Calu3 (cell line): ENCODE results near the gene SLC8A2. TPM values are rescaled to one million over a fixed set of nuclear protein-coding genes. Genes with fewer than 3 reads are reported as not detected.

Experiments used
- BruUV-seq: library from RNA; stranded (reverse); fragments of 400-500 nt; replicated peaks from 2 replicates; lab custom pipeline; 2021; lab: Mats Ljungman, UMichigan
- CTCF ChIA-PET: fragments of 300-600 bp; sonication (Branson Sonifier 250); formaldehyde crosslinking; loops from one replicate; lab custom pipeline; 2022; ENCODE audit warnings: antibody characterized with exemption; lab: Charles Lee
- DNase-seq: peaks from one replicate; pipeline ENCODE4 v3.0.0; 2022
- H3K27ac Mint-ChIP-seq: one replicate; pipeline ENCODE4 v1.8.0; 2022; ENCODE audit warnings: mixed read lengths; ENCODE audit not compliant: unreplicated experiment
- H3K27me3 Mint-ChIP-seq: one replicate; pipeline ENCODE4 v1.8.0; 2022; ENCODE audit warnings: mixed read lengths; ENCODE audit not compliant: unreplicated experiment
- H3K36me3 Mint-ChIP-seq: one replicate; pipeline ENCODE4 v1.8.0; 2022; ENCODE audit warnings: mild to moderate bottlenecking, moderate library complexity, mixed read lengths; ENCODE audit not compliant: insufficient read depth, unreplicated experiment
- H3K4me1 Mint-ChIP-seq: one replicate; pipeline ENCODE4 v1.8.0; 2022; ENCODE audit warnings: mild to moderate bottlenecking, low read depth, mixed read lengths; ENCODE audit not compliant: unreplicated experiment
- H3K4me3 Mint-ChIP-seq: one replicate; pipeline ENCODE4 v1.8.0; 2022; ENCODE audit warnings: mild to moderate bottlenecking, low read depth, moderate library complexity, mixed read lengths; ENCODE audit not compliant: unreplicated experiment
- H3K9me3 Mint-ChIP-seq: one replicate; pipeline ENCODE4 v1.8.0; 2022; ENCODE audit warnings: low read depth, mixed read lengths; ENCODE audit not compliant: unreplicated experiment
- intact Hi-C: fragments of 100-400 bp; cut with micrococcal nuclease; formaldehyde crosslinking; loops from one replicate; pipeline ENCODE4 v1.10.0; 2022; ENCODE audit not compliant: unreplicated experiment
- total RNA-seq: library from RNA; stranded (reverse); gene quantifications from 2 replicates; pipeline ENCODE4 v1.2.3, GENCODE V29; 2022
- TF ChIP-seq, protein P1 (sequence below): fragments of 200-600 bp; IDR thresholded peaks from one replicate; pipeline ENCODE4 v1.8.0; 2022; ENCODE audit warnings: antibody characterized with exemption; ENCODE audit not compliant: unreplicated experiment

The SLC8A2 gene
- total RNA-seq, 1 experiment from 2014 or later, result 0.33 TPM

DNA sequence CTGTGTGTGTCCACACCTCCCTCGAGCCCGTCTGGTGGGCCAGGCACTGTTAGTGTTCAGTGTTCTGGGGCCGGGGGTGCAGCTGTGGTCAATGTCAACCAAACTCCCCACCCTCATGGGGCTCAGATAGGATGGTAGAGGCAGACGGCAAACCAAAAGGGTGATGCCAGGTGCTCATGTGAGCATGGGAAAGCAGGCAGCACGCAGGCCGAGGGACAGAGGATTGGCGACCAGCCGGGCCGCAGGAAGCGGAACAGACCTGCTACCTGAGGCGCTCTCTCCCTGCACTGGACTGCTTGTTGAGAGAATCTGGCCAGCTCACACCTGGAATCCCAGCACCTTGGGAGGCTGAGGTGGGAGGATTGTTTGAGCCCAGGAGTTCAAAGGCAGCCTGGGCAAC, 93.4 kb downstream of the SLC8A2 start:
- no TSS peak for BruUV-seq
- H3K4me1 Mint-ChIP-seq, result no peaks in the 10 kb centered on the region
- no peak for DNase-seq
- H3K9me3 Mint-ChIP-seq, result no peaks in the 10 kb centered on the region
- H3K36me3 Mint-ChIP-seq, result peaks cover 76% of the 10 kb centered on the region
- no peak overlapping the region for H3K27ac Mint-ChIP-seq
- H3K27me3 Mint-ChIP-seq, result no peaks in the 10 kb centered on the region
- CTCF ChIA-PET, result no interaction called here
- TF ChIP-seq, protein P1, sequence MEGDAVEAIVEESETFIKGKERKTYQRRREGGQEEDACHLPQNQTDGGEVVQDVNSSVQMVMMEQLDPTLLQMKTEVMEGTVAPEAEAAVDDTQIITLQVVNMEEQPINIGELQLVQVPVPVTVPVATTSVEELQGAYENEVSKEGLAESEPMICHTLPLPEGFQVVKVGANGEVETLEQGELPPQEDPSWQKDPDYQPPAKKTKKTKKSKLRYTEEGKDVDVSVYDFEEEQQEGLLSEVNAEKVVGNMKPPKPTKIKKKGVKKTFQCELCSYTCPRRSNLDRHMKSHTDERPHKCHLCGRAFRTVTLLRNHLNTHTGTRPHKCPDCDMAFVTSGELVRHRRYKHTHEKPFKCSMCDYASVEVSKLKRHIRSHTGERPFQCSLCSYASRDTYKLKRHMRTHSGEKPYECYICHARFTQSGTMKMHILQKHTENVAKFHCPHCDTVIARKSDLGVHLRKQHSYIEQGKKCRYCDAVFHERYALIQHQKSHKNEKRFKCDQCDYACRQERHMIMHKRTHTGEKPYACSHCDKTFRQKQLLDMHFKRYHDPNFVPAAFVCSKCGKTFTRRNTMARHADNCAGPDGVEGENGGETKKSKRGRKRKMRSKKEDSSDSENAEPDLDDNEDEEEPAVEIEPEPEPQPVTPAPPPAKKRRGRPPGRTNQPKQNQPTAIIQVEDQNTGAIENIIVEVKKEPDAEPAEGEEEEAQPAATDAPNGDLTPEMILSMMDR, result no peak
- H3K4me3 Mint-ChIP-seq, result no peak overlapping the region
- intact Hi-C loops, result no loop called here

Other genes starting within 250 kb of the SLC8A2 start
- gene BBC3, start 240.7 kb downstream of the SLC8A2 start, total RNA-seq, result 8.6 and 9.8 TPM in 2 replicates
- gene CCDC9, start 215.4 kb downstream of the SLC8A2 start, total RNA-seq, result 38.2 and 39.1 TPM in 2 replicates
- 12.9 and 13.9 TPM in 2 replicates for gene INAFM1, start 197.0 kb downstream of the SLC8A2 start, total RNA-seq
- 6.2 and 11.9 TPM in 2 replicates for gene C5AR1, start 162.0 kb downstream of the SLC8A2 start, total RNA-seq
- gene C5AR2, start 139.7 kb downstream of the SLC8A2 start, total RNA-seq, result 0.31 TPM in 1 of 2 replicates, not detected in the other
- 51.4 and 51.6 TPM in 2 replicates for gene DHX34, start 122.6 kb downstream of the SLC8A2 start, total RNA-seq
- 0.87 and 2.0 TPM in 2 replicates for gene MEIS3, start 52.4 kb downstream of the SLC8A2 start, total RNA-seq
- 22.8 and 24.0 TPM in 2 replicates for gene KPTN, start 12.3 kb upstream of the SLC8A2 start, total RNA-seq
- gene NAPA, start 43.2 kb upstream of the SLC8A2 start, total RNA-seq, result 158 and 181 TPM in 2 replicates
- gene ZNF541, start 101.3 kb upstream of the SLC8A2 start, total RNA-seq, result not detected in 2 replicates
- gene BICRA, start 137.2 kb upstream of the SLC8A2 start, total RNA-seq, result 24.4 TPM in 2 replicates
- gene EHD2, start 241.5 kb upstream of the SLC8A2 start, total RNA-seq, result 52.3 and 71.5 TPM in 2 replicates